HepG2 (cell line): ENCODE results near the gene SAP25. TPM values are rescaled to one million over a fixed set of nuclear protein-coding genes. Genes with fewer than 3 reads are reported as not detected.

ENCODE experiments used
- ARNTL ChIP-seq: sonication (generic); formaldehyde crosslinking; IDR thresholded peaks from 2 replicates; pipeline ENCODE4 v1.4.0; 2020; ENCODE audit warnings: mild to moderate bottlenecking, missing genetic modification reagents
- CREB1 ChIP-seq, 2 experiments: fragments of 450-650 bp in 1 of 2; IDR thresholded peaks; 2 replicates each; pipeline ENCODE4 v1.6.1; 2016 to 2017; ENCODE audit warnings: control low read depth in 1 of 2, mild to moderate bottlenecking in 1 of 2, missing compliant biosample characterization in 1 of 2, missing genetic modification characterization in 1 of 2
- HDAC1 ChIP-seq: sonication (generic); formaldehyde crosslinking; IDR thresholded peaks from 2 replicates; pipeline ENCODE4 v1.5.1; 2020; ENCODE audit warnings: mild to moderate bottlenecking, missing genetic modification reagents
- JUN ChIP-seq: sonication (generic); formaldehyde crosslinking; IDR thresholded peaks from 2 replicates; pipeline ENCODE4 v1.4.0; 2020; ENCODE audit warnings: mild to moderate bottlenecking, missing genetic modification reagents
- MEIS2 ChIP-seq: sonication (generic); formaldehyde crosslinking; IDR thresholded peaks from 2 replicates; pipeline ENCODE4 v1.9.0; 2021; ENCODE audit warnings: mild to moderate bottlenecking, missing genetic modification reagents
- MXI1 ChIP-seq: IDR thresholded peaks from 3 replicates; pipeline ENCODE4 v1.6.1; 2012; ENCODE audit warnings: low read depth, low read length, inconsistent platforms, borderline replicate concordance
- PRPF4 ChIP-seq: fragments of 200-400 bp; formaldehyde crosslinking; IDR thresholded peaks from 2 replicates; pipeline ENCODE4 v1.6.1; 2016; ENCODE audit warnings: low read length, low read depth; ENCODE audit not compliant: poor library complexity, severe bottlenecking
- SRF ChIP-seq: IDR thresholded peaks from 2 replicates; pipeline ENCODE4 v1.6.1; 2011; ENCODE audit warnings: mild to moderate bottlenecking, low read depth, low read length, moderate library complexity
- ZMAT3 ChIP-seq: sonication (generic); formaldehyde crosslinking; conservative IDR thresholded peaks from 2 replicates; pipeline ENCODE4 v1.7.0; 2021; ENCODE audit warnings: missing genetic modification reagents
- ZNF552 ChIP-seq: sonication (generic); formaldehyde crosslinking; IDR thresholded peaks from 2 replicates; pipeline ENCODE4 v1.9.0; 2022; ENCODE audit warnings: missing genetic modification reagents, mild to moderate bottlenecking, borderline replicate concordance
- ZNF703 ChIP-seq: sonication (generic); formaldehyde crosslinking; IDR thresholded peaks from 2 replicates; pipeline ENCODE4 v1.5.1; 2020; ENCODE audit warnings: missing genetic modification reagents, mild to moderate bottlenecking, moderate library complexity, borderline replicate concordance
- polyA plus RNA-seq, 8 experiments: library from polyadenylated mRNA; depleted of rRNA in 3 of 8; stranded (reverse) in 7 of 8; unstranded in 1 of 8; fragments of >200 nt; fragmentation: Illumina TruSeq in 4 of 8; extraction: Trizol in 4 of 8; gene quantifications; 2 replicates each; pipeline versions ENCODE4 v1.2.1 to v1.2.3, GENCODE V29; 2011 to 2016; ENCODE audit warnings: low read depth in 4 of 8, missing spikeins in 1 of 8, mixed read lengths in 1 of 8; ENCODE audit not compliant: insufficient read depth in 1 of 8
- total RNA-seq, 5 experiments: library from RNA; depleted of rRNA; stranded (reverse); fragments of >200 nt; fragmentation: Illumina TruSeq; extraction: Trizol; gene quantifications; 2 replicates each; pipeline ENCODE4 v1.2.3, GENCODE V29; 2016; ENCODE audit warnings: low read depth in 1 of 5
- TF ChIP-seq, protein P1 (sequence below): sonication (generic); formaldehyde crosslinking; IDR thresholded peaks from 2 replicates; pipeline ENCODE4 v1.8.1; 2023; ENCODE audit warnings: mild to moderate bottlenecking, moderate library complexity, missing genetic modification reagents
- TF ChIP-seq, protein P2 (sequence below): sonication (generic); formaldehyde crosslinking; IDR thresholded peaks from 2 replicates; pipeline ENCODE4 v1.8.0; 2022; ENCODE audit warnings: mild to moderate bottlenecking, missing genetic modification reagents; ENCODE audit not compliant: insufficient replicate concordance
- TF ChIP-seq, protein P3 (sequence below): sonication (generic); formaldehyde crosslinking; IDR thresholded peaks from 2 replicates; pipeline ENCODE4 v1.4.0; 2020; ENCODE audit warnings: missing genetic modification reagents
- TF ChIP-seq, protein P4 (sequence below): IDR thresholded peaks from 2 replicates; pipeline ENCODE4 v1.6.1; 2016; ENCODE audit warnings: low read depth, borderline replicate concordance
- TF ChIP-seq, protein P5 (sequence below): sonication (generic); formaldehyde crosslinking; IDR thresholded peaks from 2 replicates; pipeline ENCODE4 v1.5.0; 2020; ENCODE audit warnings: missing genetic modification reagents, mild to moderate bottlenecking, borderline replicate concordance
- TF ChIP-seq, protein P6 (sequence below): sonication (generic); formaldehyde crosslinking; IDR thresholded peaks from 2 replicates; pipeline ENCODE4 v1.4.0; 2020; ENCODE audit warnings: missing genetic modification reagents
- TF ChIP-seq, protein P7 (sequence below): sonication (generic); formaldehyde crosslinking; IDR thresholded peaks from 2 replicates; pipeline ENCODE4 v1.8.0; 2022; ENCODE audit warnings: missing genetic modification reagents, low read depth, mild to moderate bottlenecking, borderline replicate concordance

The SAP25 gene
- total and polyA plus RNA-seq, 2 of the 13 experiments (the other 11 are each of a cell fraction or from before 2014, with no cell fraction given): 0.15 to 0.20 TPM

DNA sequence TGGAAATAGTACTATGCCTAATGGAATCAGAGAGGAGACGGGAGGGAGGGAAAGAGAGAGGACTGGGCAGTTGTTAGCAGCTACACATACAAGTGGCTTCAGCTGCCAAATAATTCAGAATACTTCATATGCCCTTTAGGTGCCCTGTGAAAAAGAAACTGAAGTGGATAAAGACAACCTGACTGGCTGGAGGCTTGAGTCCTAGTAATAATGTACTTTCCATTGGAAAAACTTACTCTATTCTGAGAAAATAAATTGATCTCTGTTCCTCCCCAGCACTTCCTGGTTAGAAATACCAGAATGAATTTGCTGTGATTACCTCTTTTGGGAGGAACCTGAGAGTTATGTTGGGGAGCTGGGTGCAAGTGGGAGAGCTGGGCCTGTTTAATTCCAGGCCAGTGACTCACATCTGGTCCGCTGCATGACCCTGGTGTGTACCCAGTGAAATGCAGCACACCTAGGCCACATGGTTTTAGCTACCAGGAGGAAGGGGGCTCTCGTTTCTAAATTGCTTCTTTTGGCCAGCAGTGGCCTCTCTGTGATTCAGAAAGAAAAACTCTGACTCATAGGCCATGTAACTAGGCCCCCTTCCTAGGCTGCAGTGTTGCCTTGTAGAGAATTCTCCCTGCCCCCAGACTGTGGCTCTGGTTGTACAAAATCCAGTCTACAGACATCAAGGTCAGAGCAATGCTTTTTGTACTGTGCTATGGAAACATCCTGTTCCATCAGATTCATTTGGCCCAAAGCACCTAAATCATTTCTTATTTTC lies 28.2 kb downstream of the SAP25 start (continued):
- TF ChIP-seq, protein P1, sequence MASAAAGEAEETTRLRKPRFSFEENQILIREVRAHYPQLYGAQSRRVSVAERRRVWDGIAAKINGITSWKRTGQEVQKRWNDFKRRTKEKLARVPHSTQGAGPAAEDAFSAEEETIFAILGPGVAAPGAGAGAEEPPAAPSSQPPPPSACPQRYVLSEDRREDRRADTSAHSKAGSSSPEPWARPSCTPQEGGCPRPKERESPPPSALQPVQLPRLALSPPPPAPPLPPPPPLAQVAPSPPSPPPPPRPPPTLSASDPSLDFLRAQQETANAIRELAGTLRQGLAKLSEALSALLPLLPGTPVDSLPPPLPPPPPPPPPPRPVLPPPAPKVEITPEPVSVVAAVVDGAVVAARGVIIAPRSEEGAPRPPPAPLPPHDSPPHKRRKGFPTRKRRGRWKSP (CRISPR knock-in tag): 0 out of 2 replicates have a peak, but pooled peaks have one; percentile 67
- peak; percentile 9; the same call in 1 of the 2 replicates for TF ChIP-seq SRF
- TF ChIP-seq, protein P2, sequence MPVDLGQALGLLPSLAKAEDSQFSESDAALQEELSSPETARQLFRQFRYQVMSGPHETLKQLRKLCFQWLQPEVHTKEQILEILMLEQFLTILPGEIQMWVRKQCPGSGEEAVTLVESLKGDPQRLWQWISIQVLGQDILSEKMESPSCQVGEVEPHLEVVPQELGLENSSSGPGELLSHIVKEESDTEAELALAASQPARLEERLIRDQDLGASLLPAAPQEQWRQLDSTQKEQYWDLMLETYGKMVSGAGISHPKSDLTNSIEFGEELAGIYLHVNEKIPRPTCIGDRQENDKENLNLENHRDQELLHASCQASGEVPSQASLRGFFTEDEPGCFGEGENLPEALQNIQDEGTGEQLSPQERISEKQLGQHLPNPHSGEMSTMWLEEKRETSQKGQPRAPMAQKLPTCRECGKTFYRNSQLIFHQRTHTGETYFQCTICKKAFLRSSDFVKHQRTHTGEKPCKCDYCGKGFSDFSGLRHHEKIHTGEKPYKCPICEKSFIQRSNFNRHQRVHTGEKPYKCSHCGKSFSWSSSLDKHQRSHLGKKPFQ: peak; percentile 33
- peak; percentile 14; the same call in 1 of the 2 replicates for TF ChIP-seq ARNTL (CRISPR knock-in tag)
- TF ChIP-seq, protein P3, sequence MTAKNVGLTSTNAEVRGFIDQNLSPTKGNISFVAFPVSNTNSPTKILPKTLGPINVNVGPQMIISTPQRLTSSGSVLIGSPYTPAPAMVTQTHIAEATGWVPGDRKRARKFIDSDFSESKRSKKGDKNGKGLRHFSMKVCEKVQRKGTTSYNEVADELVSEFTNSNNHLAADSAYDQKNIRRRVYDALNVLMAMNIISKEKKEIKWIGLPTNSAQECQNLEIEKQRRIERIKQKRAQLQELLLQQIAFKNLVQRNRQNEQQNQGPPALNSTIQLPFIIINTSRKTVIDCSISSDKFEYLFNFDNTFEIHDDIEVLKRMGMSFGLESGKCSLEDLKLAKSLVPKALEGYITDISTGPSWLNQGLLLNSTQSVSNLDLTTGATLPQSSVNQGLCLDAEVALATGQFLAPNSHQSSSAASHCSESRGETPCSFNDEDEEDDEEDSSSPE (CRISPR knock-in tag): no peak
- TF ChIP-seq MEIS2: 0 out of 2 replicates have a peak, but pooled peaks have one; percentile 32
- peak; percentile 60 for TF ChIP-seq ZMAT3
- TF ChIP-seq PRPF4: no peak
- TF ChIP-seq, protein P4, sequence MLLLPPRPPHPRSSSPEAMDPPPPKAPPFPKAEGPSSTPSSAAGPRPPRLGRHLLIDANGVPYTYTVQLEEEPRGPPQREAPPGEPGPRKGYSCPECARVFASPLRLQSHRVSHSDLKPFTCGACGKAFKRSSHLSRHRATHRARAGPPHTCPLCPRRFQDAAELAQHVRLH (CRISPR knock-in tag): 0 out of 2 replicates have a peak, but pooled peaks have one; percentile 23
- TF ChIP-seq, protein P5, sequence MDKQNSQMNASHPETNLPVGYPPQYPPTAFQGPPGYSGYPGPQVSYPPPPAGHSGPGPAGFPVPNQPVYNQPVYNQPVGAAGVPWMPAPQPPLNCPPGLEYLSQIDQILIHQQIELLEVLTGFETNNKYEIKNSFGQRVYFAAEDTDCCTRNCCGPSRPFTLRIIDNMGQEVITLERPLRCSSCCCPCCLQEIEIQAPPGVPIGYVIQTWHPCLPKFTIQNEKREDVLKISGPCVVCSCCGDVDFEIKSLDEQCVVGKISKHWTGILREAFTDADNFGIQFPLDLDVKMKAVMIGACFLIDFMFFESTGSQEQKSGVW: no peak
- peak; percentile 83 for TF ChIP-seq JUN (CRISPR knock-in tag)
- TF ChIP-seq HDAC1 (CRISPR knock-in tag): peak; percentile 44
- TF ChIP-seq, protein P6, sequence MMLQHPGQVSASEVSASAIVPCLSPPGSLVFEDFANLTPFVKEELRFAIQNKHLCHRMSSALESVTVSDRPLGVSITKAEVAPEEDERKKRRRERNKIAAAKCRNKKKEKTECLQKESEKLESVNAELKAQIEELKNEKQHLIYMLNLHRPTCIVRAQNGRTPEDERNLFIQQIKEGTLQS (CRISPR knock-in tag): peak; percentile 85
- no peak for TF ChIP-seq ZNF703 (CRISPR knock-in tag)
- peak; percentile 91; the same call in 2 of the 3 replicates for TF ChIP-seq MXI1
- no peak for TF ChIP-seq ZNF552 (CRISPR knock-in tag)
- TF ChIP-seq CREB1 (IDR thresholded peaks at IDR 0.05): no peak; the same call in 1 of the 2 replicates
- no peak for TF ChIP-seq CREB1 (CRISPR knock-in tag; IDR thresholded peaks at IDR 0.05)
- TF ChIP-seq, protein P7, sequence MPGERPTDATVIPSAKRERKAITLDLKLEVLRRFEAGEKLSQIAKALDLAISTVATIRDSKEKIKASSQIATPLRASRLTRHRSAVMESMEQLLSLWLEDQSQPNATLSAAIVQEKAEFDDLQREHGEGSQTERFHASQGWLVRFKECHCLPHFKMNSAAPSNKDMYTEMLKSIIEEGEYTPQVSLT (CRISPR knock-in tag): peak; percentile 33; the same call in 1 of the 2 replicates
